GM13977 (cell line): Measurements from ENCODE around the gene CDKN1C.

Source experiments
- DNase-seq: peaks from one replicate; pipeline ENCODE4 v3.0.0; 2012; ENCODE audit warnings: low spot score
- in situ Hi-C: fragments of 300-500 bp; cut with MboI; formaldehyde crosslinking; loops from one replicate; pipeline ENCODE4 v1.12.0; 2022; ENCODE audit warnings: low sequenced_read_pairs, low pct_unique_long_range_greater_than_20kb, mixed read lengths, inconsistent platforms; ENCODE audit not compliant: unreplicated experiment
- TF ChIP-seq, protein P1 (sequence below): IDR thresholded peaks from 2 replicates; pipeline ENCODE4 v1.5.1; 2012; ENCODE audit warnings: mild to moderate bottlenecking, control low read depth; ENCODE audit not compliant: insufficient read depth; ENCODE audit errors: extremely low read depth, missing control alignments

CDKN1C gene

DNA sequence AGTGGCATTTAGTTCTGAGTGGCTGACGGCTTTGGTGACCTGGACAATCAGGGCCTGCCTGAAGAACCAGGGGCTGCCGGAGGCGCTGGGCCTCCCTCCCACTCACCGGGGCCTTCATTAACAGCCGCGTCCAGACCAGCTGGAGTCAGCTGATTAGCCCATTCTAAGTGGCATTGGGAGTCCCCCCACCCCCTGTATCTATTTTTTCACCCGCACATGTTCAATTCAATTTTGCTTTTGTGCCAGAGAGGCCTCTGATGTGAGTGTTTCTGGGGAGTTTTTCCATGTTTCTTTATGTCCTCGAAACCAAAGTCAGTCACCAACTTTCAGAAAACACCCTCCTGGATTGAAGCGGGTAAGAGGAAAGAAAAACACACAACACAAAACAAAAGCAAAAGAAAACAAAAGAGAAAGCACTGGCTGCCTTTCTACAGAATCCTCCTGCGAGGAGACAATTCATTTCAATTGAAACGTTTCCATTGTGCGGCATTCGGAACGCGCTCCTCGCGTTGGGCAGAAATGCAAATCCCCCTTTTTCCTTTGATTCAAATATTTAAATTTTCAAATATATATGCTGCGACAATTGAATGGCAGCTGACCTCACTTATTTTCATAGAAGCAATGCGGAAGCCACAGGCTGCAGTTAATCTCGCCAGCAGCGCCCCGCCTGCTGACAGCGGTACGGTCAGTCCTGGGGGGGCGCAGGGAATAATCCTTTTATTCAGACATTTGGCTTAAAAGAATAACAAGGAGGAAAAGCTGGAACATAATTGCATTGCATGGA is 17.7 kb downstream of the CDKN1C start:
- no peak for DNase-seq
- in situ Hi-C loops, result no loop called here

GRCh38 chr11:2867142-2867541 is 18.4 kb downstream of the CDKN1C start:
- in situ Hi-C loops, result no loop called here
- no peak for DNase-seq
- TF ChIP-seq, protein P1, sequence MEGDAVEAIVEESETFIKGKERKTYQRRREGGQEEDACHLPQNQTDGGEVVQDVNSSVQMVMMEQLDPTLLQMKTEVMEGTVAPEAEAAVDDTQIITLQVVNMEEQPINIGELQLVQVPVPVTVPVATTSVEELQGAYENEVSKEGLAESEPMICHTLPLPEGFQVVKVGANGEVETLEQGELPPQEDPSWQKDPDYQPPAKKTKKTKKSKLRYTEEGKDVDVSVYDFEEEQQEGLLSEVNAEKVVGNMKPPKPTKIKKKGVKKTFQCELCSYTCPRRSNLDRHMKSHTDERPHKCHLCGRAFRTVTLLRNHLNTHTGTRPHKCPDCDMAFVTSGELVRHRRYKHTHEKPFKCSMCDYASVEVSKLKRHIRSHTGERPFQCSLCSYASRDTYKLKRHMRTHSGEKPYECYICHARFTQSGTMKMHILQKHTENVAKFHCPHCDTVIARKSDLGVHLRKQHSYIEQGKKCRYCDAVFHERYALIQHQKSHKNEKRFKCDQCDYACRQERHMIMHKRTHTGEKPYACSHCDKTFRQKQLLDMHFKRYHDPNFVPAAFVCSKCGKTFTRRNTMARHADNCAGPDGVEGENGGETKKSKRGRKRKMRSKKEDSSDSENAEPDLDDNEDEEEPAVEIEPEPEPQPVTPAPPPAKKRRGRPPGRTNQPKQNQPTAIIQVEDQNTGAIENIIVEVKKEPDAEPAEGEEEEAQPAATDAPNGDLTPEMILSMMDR, result no peak

More for the DNA sequence above, 17.7 kb downstream of the CDKN1C start:
- TF ChIP-seq, protein P1, result no peak

- no peak for DNase-seq
- TF ChIP-seq, protein P1, result no peak
- in situ Hi-C loops, result no loop called here
These were observed 19.5 kb downstream of the CDKN1C start for GRCh38 chr11:2865922-2866577.

DNA sequence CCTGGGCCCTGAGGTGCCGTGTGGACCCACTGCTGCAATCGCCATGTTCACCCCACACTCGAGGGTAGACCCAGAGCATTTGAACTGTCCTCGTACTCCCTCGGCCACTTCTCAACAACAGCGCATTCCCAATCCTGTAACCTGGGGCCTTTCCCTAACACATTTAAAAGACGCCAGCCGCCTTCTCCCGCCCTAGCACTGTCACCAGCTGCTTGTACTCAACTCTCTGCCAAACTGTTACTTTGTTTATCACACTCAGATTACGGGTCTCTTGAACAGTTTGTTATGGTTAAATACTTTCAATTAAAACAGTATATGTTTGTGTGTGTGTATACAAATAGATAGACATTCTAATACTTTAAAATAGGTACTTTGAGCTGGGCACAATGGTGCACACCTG is 20.7 kb downstream of the CDKN1C start:
- TF ChIP-seq, protein P1, result no peak
- DNase-seq, result no peak
- in situ Hi-C loops, result no loop called here

DNA sequence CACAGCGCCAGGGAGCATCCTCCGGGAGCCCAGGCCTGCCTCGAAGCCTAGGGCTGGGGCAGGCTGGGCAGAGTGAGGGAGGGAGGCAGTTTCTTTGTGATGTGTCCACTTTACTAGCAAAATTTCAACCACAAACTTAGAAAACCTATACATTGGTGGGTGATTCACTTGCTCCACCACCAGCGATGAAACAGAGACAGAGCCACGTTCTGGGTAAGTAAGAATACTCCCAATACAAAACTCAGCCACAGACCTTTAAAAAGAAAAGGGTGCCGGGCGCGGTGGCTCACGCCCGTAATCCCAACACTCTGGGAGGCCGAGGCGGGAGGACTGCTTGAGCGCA is 22.3 kb downstream of the CDKN1C start:
- DNase-seq, result no peak
- TF ChIP-seq, protein P1, result no peak
- in situ Hi-C loops, result no loop called here

- no peak for DNase-seq
- TF ChIP-seq, protein P1, result no peak
- in situ Hi-C loops, result no loop called here
These were observed 22.9 kb downstream of the CDKN1C start for GRCh38 chr11:2862395-2863275.
